Stimulated activated CD4-positive, alpha-beta T cell treated with anti-CD3 and anti-CD28 coated beads, Interleukin-2, amount 100 ng/mL, for 48 hours (primary cell): ENCODE data around the gene ATG4D.

Experiments used
- DNase-seq, 2 donors: peaks; one replicate each; pipeline ENCODE4 v3.0.0-alpha.2; 2020

ATG4D gene

GRCh38 chr19:10543420-10544241 lies at the start of gene ATG4D:
ATG4D (plus strand) TSS chr19:10543904; CDS start chr19:10544091, 187 bp downstream.
- DNase-seq, result peak; percentile 78 to 79

- no peak for DNase-seq
Measured at GRCh38 chr19:10497371-10497770, 46.3 kb upstream of the ATG4D start.

- no peak for DNase-seq
Measured at GRCh38 chr19:10499550-10500246, 44.0 kb upstream of the ATG4D start.

GRCh38 chr19:10500247-10500592 lies 43.5 kb upstream of the ATG4D start:
- DNase-seq, result no peak

GRCh38 chr19:10501971-10502523 lies 41.7 kb upstream of the ATG4D start:
- peak; percentile 34 to 47 for DNase-seq

GRCh38 chr19:10502524-10503001 lies 41.1 kb upstream of the ATG4D start:
- DNase-seq, result peak; percentile 82 to 84

GRCh38 chr19:10503002-10503789 lies 40.5 kb upstream of the ATG4D start, which contains the start of gene KEAP1:
KEAP1 (minus strand) TSS chr19:10503356; CDS start chr19:10500033, 3,323 bp downstream.
- DNase-seq, result peak; percentile 35 to 36

- peak; percentile 89 to 91 for DNase-seq
Measured at GRCh38 chr19:10505583-10506229, 38.0 kb upstream of the ATG4D start.

- no peak for DNase-seq
Measured at GRCh38 chr19:10508036-10508435, 35.7 kb upstream of the ATG4D start.

- DNase-seq, result peak in 1 of 2 donors; percentile 27
Measured at GRCh38 chr19:10508707-10509106, 35.0 kb upstream of the ATG4D start.

- DNase-seq, result peak; percentile 62 to 64
Measured at GRCh38 chr19:10510301-10510802, 33.4 kb upstream of the ATG4D start.

- no peak for DNase-seq
Measured at GRCh38 chr19:10513223-10513622, 30.5 kb upstream of the ATG4D start.

GRCh38 chr19:10514211-10515145 lies 29.2 kb upstream of the ATG4D start:
- peak in 1 of 2 donors; percentile 33 for DNase-seq

GRCh38 chr19:10516064-10516385 lies 27.7 kb upstream of the ATG4D start:
- DNase-seq, result no peak

- DNase-seq, result no peak
Measured at GRCh38 chr19:10516671-10517286, 26.9 kb upstream of the ATG4D start.

GRCh38 chr19:10517361-10517759 lies 26.3 kb upstream of the ATG4D start, which contains the start of gene S1PR5:
S1PR5 (minus strand) TSS chr19:10517447; CDS start chr19:10515011, 2,436 bp downstream.
- DNase-seq, result no peak

GRCh38 chr19:10517760-10518443 lies 25.8 kb upstream of the ATG4D start:
- no peak for DNase-seq

- no peak for DNase-seq
Measured at GRCh38 chr19:10518444-10519361, 25.0 kb upstream of the ATG4D start.

- DNase-seq, result no peak
Measured at GRCh38 chr19:10519421-10519820, 24.3 kb upstream of the ATG4D start.
